ENCODE measurements around the gene INTS14. TPM values are rescaled to one million over a fixed set of nuclear protein-coding genes. Genes with fewer than 3 reads are reported as not detected.

The INTS14 gene
- total and polyA plus RNA-seq, 2 of the 8 experiments (the other 6 are each of a cell fraction or from before 2014, with no cell fraction given): 33.1 to 33.7 TPM

GRCh38 chr15:65644282-65644681, 33.4 kb upstream of the INTS14 start:
- no peak for TF ChIP-seq USF2 (IDR thresholded peaks at IDR 0.05; ENCODE audit: low read length)
- no peak for TF ChIP-seq ZNF274 (IDR thresholded peaks at IDR 0.05; ENCODE audit: borderline replicate concordance, extremely low read depth, low read length)
- no peak for TF ChIP-seq RBBP5 (IDR thresholded peaks at IDR 0.05; ENCODE audit: borderline replicate concordance, low read depth, low read length)
- no peak for TF ChIP-seq KDM4A (IDR thresholded peaks at IDR 0.05; ENCODE audit: low read depth, low read length, severe bottlenecking)
- no peak for TF ChIP-seq SAP30 (IDR thresholded peaks at IDR 0.05; ENCODE audit: insufficient read depth, insufficient replicate concordance, low read length)
- no peak for TF ChIP-seq SIN3A (conservative IDR thresholded peaks at IDR 0.05 in 1 of 2, IDR thresholded peaks at IDR 0.05 in 1 of 2; ENCODE audit: low read depth in 1 of 2, low read length in 2 of 2)
- TF ChIP-seq, protein P1, sequence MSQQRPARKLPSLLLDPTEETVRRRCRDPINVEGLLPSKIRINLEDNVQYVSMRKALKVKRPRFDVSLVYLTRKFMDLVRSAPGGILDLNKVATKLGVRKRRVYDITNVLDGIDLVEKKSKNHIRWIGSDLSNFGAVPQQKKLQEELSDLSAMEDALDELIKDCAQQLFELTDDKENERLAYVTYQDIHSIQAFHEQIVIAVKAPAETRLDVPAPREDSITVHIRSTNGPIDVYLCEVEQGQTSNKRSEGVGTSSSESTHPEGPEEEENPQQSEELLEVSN (IDR thresholded peaks at IDR 0.05): no peak
- Histone ChIP-seq H3K23ac (ENCODE audit: insufficient read length) (no peak overlapping the region), H2BK5ac (ENCODE audit: low read depth, low read length) (no peak overlapping the region), H4K5ac (ENCODE audit: insufficient read length, low read depth, low read length) (no peak overlapping the region), H3K4me2 (ENCODE audit: insufficient read depth in 1 of 2, low read depth in 2 of 2, low read length in 2 of 2) (no peak overlapping the region), H3K18ac (ENCODE audit: extremely low read depth, low read length) (no peak overlapping the region), H3K27me3 (replicated peaks in 1 of 4; ENCODE audit: control insufficient read depth in 3 of 4, extremely low read depth in 1 of 4, insufficient read depth in 3 of 4, low read length in 3 of 4) (no peaks in the 10 kb centered on the region; a peak in 1 of 7 replicates), H3K9me3 (ENCODE audit: insufficient read depth in 2 of 2, low read depth in 1 of 2, low read length in 1 of 2) (no peaks in the 10 kb centered on the region), H3K27ac (ENCODE audit: low read depth, low read length) (no peak overlapping the region), H3K79me1 (ENCODE audit: low read depth, low read length) (no peaks in the 10 kb centered on the region), H3K56ac (replicated peaks; ENCODE audit: insufficient read length, low read depth, low read length) (no peak overlapping the region), H3K4me3 (ENCODE audit: extremely low read depth in 1 of 4, insufficient read depth in 2 of 4, low read depth in 3 of 4, low read length in 4 of 4) (no peak overlapping the region), H3K36me3 (ENCODE audit: control insufficient read depth in 2 of 4, insufficient read depth in 4 of 4, low read length in 3 of 4) (no peaks in the 10 kb centered on the region), H3K4ac (replicated peaks; ENCODE audit: insufficient read length, low read depth, low read length) (no peak overlapping the region), H3K14ac (ENCODE audit: insufficient read length) (no peak overlapping the region), H4K20me1 (replicated peaks in 1 of 2; ENCODE audit: control insufficient read depth in 1 of 2, insufficient read depth in 2 of 2, low read length in 2 of 2) (no peaks in the 10 kb centered on the region), H2BK12ac (ENCODE audit: low read depth, low read length) (no peak overlapping the region), H2BK15ac (ENCODE audit: low read length) (no peak overlapping the region), H2BK20ac (ENCODE audit: low read length) (no peak overlapping the region), H2AK5ac (ENCODE audit: low read depth, low read length) (no peak overlapping the region), H2AFZ (ENCODE audit: low read length) (no peak overlapping the region), H3K4me1 (replicated peaks in 1 of 4; ENCODE audit: control insufficient read depth in 3 of 4, insufficient read depth in 4 of 4, low read length in 3 of 4) (no peaks in the 10 kb centered on the region), H3K79me2 (ENCODE audit: control insufficient read depth in 1 of 2, insufficient read depth in 2 of 2, low read length in 2 of 2) (no peaks in the 10 kb centered on the region), H4K91ac (replicated peaks; ENCODE audit: insufficient read length, low read length) (no peak overlapping the region), H4K8ac (ENCODE audit: extremely low read depth, insufficient read depth, low read length) (no peak overlapping the region; the same call in 1 of the 2 replicates), H3K9ac (replicated peaks in 1 of 4; ENCODE audit: extremely low read depth in 1 of 4, low read depth in 3 of 4, low read length in 3 of 4) (no peak overlapping the region), H2BK120ac (replicated peaks; ENCODE audit: low read depth, low read length) (no peak overlapping the region), H3K23me2 (ENCODE audit: low read depth, low read length) (no peaks in the 10 kb centered on the region)
- ChIA-PET CTCF (ENCODE audit: partially characterized antibody) (interaction anchor here (0.9 to 10.9 kb wide), 8 partner anchors 11 to 325 kb away, joined by 3 to 134 read pairs (median 4); partner anchors contain the start of gene INTS14), POLR2A (ENCODE audit: partially characterized antibody) (interaction anchor here (1.0 to 2.9 kb wide), 2 partner anchors 33 to 225 kb away, joined by 3 to 10 read pairs; partner anchors contain the start of genes INTS14 and RAB11A)
- no peak for FAIRE-seq
- no peak for DNase-seq (ENCODE audit: low read depth in 1 of 2, low spot score in 2 of 2)
- WGBS, 2 experiments (ENCODE audit: extremely low coverage in 1 of 2, insufficient coverage in 1 of 2, insufficient read length in 1 of 2, insufficient replicate concordance in 2 of 2, low coverage in 1 of 2, low lambda C conversion rate in 2 of 2, missing lambda C conversion rate in 1 of 2): 93% methylated on average over 4 of the region's 4 CpGs; no CpG with 5 or more reads in 1 of the 2 experiments
